ENCODE data around the gene A2ML1.

GRCh38 chr12:8827551-8828256 is 5.3 kb downstream of the A2ML1 start:
- TF ChIP-seq CTCF (IDR thresholded peaks at IDR 0.05) (no peak), POLR2A (IDR thresholded peaks at IDR 0.05) (no peak), EP300 (IDR thresholded peaks at IDR 0.05) (no peak)

Data from tibial nerve (tissue), 4 donors.